Measurements from ENCODE around the gene SPATA1.
"Not testable (repeated sequence)": the region's sequence is repeated elsewhere in the genome, so short reads cannot be mapped to it uniquely, and the experiment has no call there.

SPATA1 gene

GRCh38 chr1:84492726-84493125, 13.5 kb upstream of the SPATA1 start:
- peaks cover 23% of the 10 kb centered on the region for H3K36me3 ChIP-seq (ENCODE audit: insufficient read depth, low read length)
- H3K4me3 ChIP-seq (ENCODE audit: low read depth, low read length) = no peak overlapping the region
- H3K4me1 ChIP-seq (ENCODE audit: control insufficient read depth, insufficient read depth, low read length, unreplicated experiment) = no peaks in the 10 kb centered on the region
- no peaks in the 10 kb centered on the region for H3K27me3 ChIP-seq (ENCODE audit: insufficient read depth, low read length)
- H3K79me2 ChIP-seq (ENCODE audit: control insufficient read depth, insufficient read depth, low read length, unreplicated experiment) = peaks cover 4% of the 10 kb centered on the region
- no peak overlapping the region for H3K27ac ChIP-seq (ENCODE audit: low read depth, low read length)
- H2AFZ ChIP-seq (ENCODE audit: low read length, unreplicated experiment) = no peak overlapping the region

- peaks cover 27% of the 10 kb centered on the region for H3K36me3 ChIP-seq (ENCODE audit: insufficient read depth, low read length)
- no peak overlapping the region for H3K4me3 ChIP-seq (ENCODE audit: low read depth, low read length)
- no peak overlapping the region for H3K27ac ChIP-seq (ENCODE audit: low read depth, low read length)
- peaks cover 4% of the 10 kb centered on the region for H3K79me2 ChIP-seq (ENCODE audit: control insufficient read depth, insufficient read depth, low read length, unreplicated experiment)
- H3K27me3 ChIP-seq (ENCODE audit: insufficient read depth, low read length) = no peaks in the 10 kb centered on the region
- no peaks in the 10 kb centered on the region for H3K4me1 ChIP-seq (ENCODE audit: control insufficient read depth, insufficient read depth, low read length, unreplicated experiment)
- no peak overlapping the region for H2AFZ ChIP-seq (ENCODE audit: low read length, unreplicated experiment)
Measured at GRCh38 chr1:84493747-84494146, 12.4 kb upstream of the SPATA1 start.

- Histone ChIP-seq H3K27ac (ENCODE audit: low read depth, low read length) (no peak overlapping the region), H2AFZ (ENCODE audit: low read length, unreplicated experiment) (no peak overlapping the region), H3K4me3 (ENCODE audit: low read depth, low read length) (no peak overlapping the region), H3K27me3 (ENCODE audit: insufficient read depth, low read length) (no peaks in the 10 kb centered on the region), H3K4me1 (ENCODE audit: control insufficient read depth, insufficient read depth, low read length, unreplicated experiment) (peaks cover 7% of the 10 kb centered on the region), H3K79me2 (ENCODE audit: control insufficient read depth, insufficient read depth, low read length, unreplicated experiment) (peaks cover 24% of the 10 kb centered on the region), H3K36me3 (ENCODE audit: insufficient read depth, low read length) (peaks cover 30% of the 10 kb centered on the region)
Measured at GRCh38 chr1:84496498-84496897, 9.7 kb upstream of the SPATA1 start.

- Histone ChIP-seq H3K4me3 (ENCODE audit: low read depth, low read length) (no peak overlapping the region), H2AFZ (ENCODE audit: low read length, unreplicated experiment) (no peak overlapping the region), H3K4me1 (ENCODE audit: control insufficient read depth, insufficient read depth, low read length, unreplicated experiment) (peaks cover 10% of the 10 kb centered on the region), H3K27me3 (ENCODE audit: insufficient read depth, low read length) (no peaks in the 10 kb centered on the region), H3K79me2 (ENCODE audit: control insufficient read depth, insufficient read depth, low read length, unreplicated experiment) (peaks cover 36% of the 10 kb centered on the region), H3K27ac (ENCODE audit: low read depth, low read length) (no peak overlapping the region), H3K36me3 (ENCODE audit: insufficient read depth, low read length) (peaks cover 30% of the 10 kb centered on the region)
Measured at GRCh38 chr1:84497631-84498275, 8.4 kb upstream of the SPATA1 start.

- H3K36me3 ChIP-seq (ENCODE audit: insufficient read depth, low read length) = peaks cover 15% of the 10 kb centered on the region
- H3K79me2 ChIP-seq (ENCODE audit: control insufficient read depth, insufficient read depth, low read length, unreplicated experiment) = peaks cover 76% of the 10 kb centered on the region
- H3K27ac ChIP-seq (ENCODE audit: low read depth, low read length) = no peak overlapping the region
- no peaks in the 10 kb centered on the region for H3K27me3 ChIP-seq (ENCODE audit: insufficient read depth, low read length)
- peak overlapping the region; percentile 98; the same call in 1 of the 2 replicates for H3K4me3 ChIP-seq (ENCODE audit: low read depth, low read length)
- no peak overlapping the region for H2AFZ ChIP-seq (ENCODE audit: low read length, unreplicated experiment)
- H3K4me1 ChIP-seq (ENCODE audit: control insufficient read depth, insufficient read depth, low read length, unreplicated experiment) = peaks cover 29% of the 10 kb centered on the region
Measured at GRCh38 chr1:84502927-84503326, 3.3 kb upstream of the SPATA1 start.

- no peaks in the 10 kb centered on the region for H3K27me3 ChIP-seq (ENCODE audit: insufficient read depth, low read length)
- peak overlapping the region; percentile 98 for H3K4me3 ChIP-seq (ENCODE audit: low read depth, low read length)
- H2AFZ ChIP-seq (ENCODE audit: low read length, unreplicated experiment) = peak overlapping the region; percentile 58
- peaks cover 72% of the 10 kb centered on the region for H3K79me2 ChIP-seq (ENCODE audit: control insufficient read depth, insufficient read depth, low read length, unreplicated experiment)
- H3K27ac ChIP-seq (ENCODE audit: low read depth, low read length) = peak overlapping the region; percentile 87
- H3K36me3 ChIP-seq (ENCODE audit: insufficient read depth, low read length) = peaks cover 17% of the 10 kb centered on the region
- H3K4me1 ChIP-seq (ENCODE audit: control insufficient read depth, insufficient read depth, low read length, unreplicated experiment) = peaks cover 29% of the 10 kb centered on the region
Measured at GRCh38 chr1:84504580-84505492, 1.4 kb upstream of the SPATA1 start.

GRCh38 chr1:84505493-84506001, 639 bp upstream of the SPATA1 start:
- Histone ChIP-seq H3K27me3 (ENCODE audit: insufficient read depth, low read length) (no peaks in the 10 kb centered on the region), H3K4me1 (ENCODE audit: control insufficient read depth, insufficient read depth, low read length, unreplicated experiment) (peaks cover 28% of the 10 kb centered on the region), H3K27ac (ENCODE audit: low read depth, low read length) (peak overlapping the region; percentile 87), H3K79me2 (ENCODE audit: control insufficient read depth, insufficient read depth, low read length, unreplicated experiment) (peaks cover 64% of the 10 kb centered on the region), H3K36me3 (ENCODE audit: insufficient read depth, low read length) (peaks cover 13% of the 10 kb centered on the region), H3K4me3 (ENCODE audit: low read depth, low read length) (peak overlapping the region; percentile 98), H2AFZ (ENCODE audit: low read length, unreplicated experiment) (peak overlapping the region; percentile 58)

- H3K4me1 ChIP-seq (ENCODE audit: control insufficient read depth, insufficient read depth, low read length, unreplicated experiment) = peaks cover 22% of the 10 kb centered on the region
- H3K4me3 ChIP-seq (ENCODE audit: low read depth, low read length) = peak overlapping the region; percentile 98
- no peaks in the 10 kb centered on the region for H3K27me3 ChIP-seq (ENCODE audit: insufficient read depth, low read length)
- H3K79me2 ChIP-seq (ENCODE audit: control insufficient read depth, insufficient read depth, low read length, unreplicated experiment) = peaks cover 51% of the 10 kb centered on the region
- peak overlapping the region; percentile 87 for H3K27ac ChIP-seq (ENCODE audit: low read depth, low read length)
- peaks cover 9% of the 10 kb centered on the region; the same call in 1 of the 2 replicates for H3K36me3 ChIP-seq (ENCODE audit: insufficient read depth, low read length)
- H2AFZ ChIP-seq (ENCODE audit: low read length, unreplicated experiment) = peak overlapping the region; percentile 19
Measured at GRCh38 chr1:84506729-84507453, 705 bp downstream of the SPATA1 start.

GRCh38 chr1:84507887-84508286, 1.7 kb downstream of the SPATA1 start:
- H3K36me3 ChIP-seq (ENCODE audit: insufficient read depth, low read length); H3K27ac ChIP-seq (ENCODE audit: low read depth, low read length); H2AFZ ChIP-seq (ENCODE audit: low read length, unreplicated experiment); H3K27me3 ChIP-seq (ENCODE audit: insufficient read depth, low read length); H3K4me3 ChIP-seq (ENCODE audit: low read depth, low read length): not testable (repeated sequence)
- peaks cover 41% of the 10 kb centered on the region for H3K79me2 ChIP-seq (ENCODE audit: control insufficient read depth, insufficient read depth, low read length, unreplicated experiment)
- H3K4me1 ChIP-seq (ENCODE audit: control insufficient read depth, insufficient read depth, low read length, unreplicated experiment) = peaks cover 18% of the 10 kb centered on the region

GRCh38 chr1:84508510-84508909, 2.3 kb downstream of the SPATA1 start:
- Histone ChIP-seq H3K36me3 (ENCODE audit: insufficient read depth, low read length) (peaks cover 9% of the 10 kb centered on the region; the same call in 1 of the 2 replicates), H2AFZ (ENCODE audit: low read length, unreplicated experiment) (no peak overlapping the region), H3K4me1 (ENCODE audit: control insufficient read depth, insufficient read depth, low read length, unreplicated experiment) (peaks cover 12% of the 10 kb centered on the region), H3K27ac (ENCODE audit: low read depth, low read length) (no peak overlapping the region), H3K27me3 (ENCODE audit: insufficient read depth, low read length) (no peaks in the 10 kb centered on the region), H3K4me3 (ENCODE audit: low read depth, low read length) (no peak overlapping the region), H3K79me2 (ENCODE audit: control insufficient read depth, insufficient read depth, low read length, unreplicated experiment) (peaks cover 35% of the 10 kb centered on the region)
